GM12872 (cell line): ENCODE data around the gene FAM200B.

Experiments used
- CTCF ChIP-seq: IDR thresholded peaks from 3 replicates; pipeline ENCODE4 v1.5.1; 2011; ENCODE audit warnings: low read depth, mild to moderate bottlenecking, low read length, moderate library complexity; ENCODE audit not compliant: insufficient read depth

Gene FAM200B

GRCh38 chr4:15672101-15672500, 9.5 kb upstream of the FAM200B start:
- TF ChIP-seq CTCF = no peak

GRCh38 chr4:15673337-15673736, 8.3 kb upstream of the FAM200B start:
- no peak for TF ChIP-seq CTCF

- TF ChIP-seq CTCF = no peak
Observed at GRCh38 chr4:15674046-15674445, 7.6 kb upstream of the FAM200B start.

- no peak for TF ChIP-seq CTCF
Observed at GRCh38 chr4:15674926-15675325, 6.7 kb upstream of the FAM200B start.

GRCh38 chr4:15675356-15675755, 6.3 kb upstream of the FAM200B start:
- no peak; the same call in 2 of the 3 replicates for TF ChIP-seq CTCF

- no peak for TF ChIP-seq CTCF
Observed at GRCh38 chr4:15676039-15676438, 5.6 kb upstream of the FAM200B start.

- no peak for TF ChIP-seq CTCF
Observed at GRCh38 chr4:15676899-15677298, 4.7 kb upstream of the FAM200B start.

- TF ChIP-seq CTCF = no peak
Observed at GRCh38 chr4:15677507-15677988, 4.1 kb upstream of the FAM200B start.
